Ureter (tissue), 1 donor: Measurements from ENCODE around the gene GPHA2. TPM values are rescaled to one million over a fixed set of nuclear protein-coding genes. Genes with fewer than 3 reads are reported as not detected.

Experiments
- DNase-seq: peaks from one replicate; pipeline ENCODE4 v3.0.0-alpha.2; 2020; ENCODE audit warnings: low spot score
- total RNA-seq: library from RNA; stranded (reverse); gene quantifications from one replicate; pipeline ENCODE4 v1.2.4, GENCODE V29; 2023
- donor health status: DM: yes; HTN: yes; CAD: no.

GPHA2 gene
- total RNA-seq, 1 donor from 2014 or later, result not detected

GRCh38 chr11:64891215-64891848 is 44.4 kb downstream of the GPHA2 start:
- no peak for DNase-seq

GRCh38 chr11:64890522-64890939 is 45.2 kb downstream of the GPHA2 start:
- DNase-seq, result no peak

DNA sequence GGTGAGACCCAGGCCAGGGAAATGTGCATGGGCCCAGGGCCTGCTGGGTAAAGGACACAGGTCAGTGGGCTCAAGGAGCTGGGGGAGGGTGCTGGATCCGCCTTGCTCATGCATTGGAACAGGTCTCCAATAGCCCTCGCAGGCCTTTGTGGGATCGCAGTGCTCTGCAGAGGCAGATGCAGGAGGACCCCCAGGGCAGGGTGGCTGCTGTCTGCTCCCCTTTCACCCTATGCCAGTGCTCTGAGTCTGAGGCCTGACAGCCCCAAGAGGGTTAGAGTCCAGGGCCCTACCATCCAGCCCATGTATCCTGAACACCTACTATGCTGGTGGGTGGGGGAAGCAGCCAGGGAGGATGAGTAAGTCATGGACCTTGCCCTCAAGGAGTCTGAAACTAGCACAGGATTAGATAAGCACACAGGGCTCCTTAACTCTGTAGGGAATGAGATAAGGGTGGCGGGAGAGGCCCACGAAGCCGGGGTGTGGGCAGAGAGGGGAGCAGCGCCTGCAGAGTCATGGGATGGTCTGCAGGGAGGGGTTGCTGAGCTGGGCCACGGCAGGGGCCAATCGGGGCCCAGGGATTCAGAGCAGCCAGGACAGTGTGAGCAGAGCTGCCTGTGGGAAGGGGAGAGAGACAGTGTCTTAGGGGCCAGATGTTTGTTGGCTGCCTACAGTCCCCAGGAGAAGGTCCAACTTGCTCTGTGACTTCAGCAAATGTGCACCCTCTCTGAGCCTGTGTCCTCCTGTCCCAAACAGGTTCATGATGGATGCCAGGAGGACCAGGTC is 46.8 kb downstream of the GPHA2 start:
- no peak for DNase-seq

- DNase-seq, result no peak
Measured at GRCh38 chr11:64888406-64888728, 47.3 kb downstream of the GPHA2 start.

DNA sequence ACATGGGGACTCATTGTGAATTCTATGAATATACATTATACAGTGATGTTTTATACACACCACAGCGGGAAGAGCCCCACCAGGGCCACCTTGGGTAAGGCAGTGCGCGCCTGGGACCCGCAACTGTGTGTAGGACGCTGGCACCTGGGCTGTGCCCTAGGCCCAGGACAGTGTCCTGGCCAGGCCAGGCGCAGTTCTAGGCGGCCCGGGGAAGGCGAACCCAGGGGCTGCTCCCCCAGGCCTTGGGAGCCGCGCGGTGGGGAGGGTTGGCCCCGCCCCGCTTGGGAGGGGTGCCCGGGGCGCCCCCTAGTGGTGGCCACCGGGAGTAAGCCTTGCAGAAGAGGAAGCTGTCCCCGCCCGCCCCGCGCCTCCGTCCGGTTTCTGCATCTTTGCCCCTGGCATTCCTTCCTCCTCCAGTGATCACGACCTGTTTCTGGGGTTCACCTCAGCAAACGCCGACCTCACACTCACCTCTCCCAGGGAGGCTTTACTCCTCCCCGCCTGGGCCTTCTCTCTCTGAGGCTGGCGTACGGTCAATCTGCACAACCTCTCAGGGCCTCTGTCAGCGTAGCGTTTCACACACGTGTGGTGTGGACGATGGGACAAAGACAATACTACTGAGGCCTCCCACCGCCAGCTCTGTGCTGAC is 47.8 kb downstream of the GPHA2 start:
- peak; percentile 81 for DNase-seq

- DNase-seq, result no peak
Measured at GRCh38 chr11:64887234-64887756, 48.4 kb downstream of the GPHA2 start.

DNA sequence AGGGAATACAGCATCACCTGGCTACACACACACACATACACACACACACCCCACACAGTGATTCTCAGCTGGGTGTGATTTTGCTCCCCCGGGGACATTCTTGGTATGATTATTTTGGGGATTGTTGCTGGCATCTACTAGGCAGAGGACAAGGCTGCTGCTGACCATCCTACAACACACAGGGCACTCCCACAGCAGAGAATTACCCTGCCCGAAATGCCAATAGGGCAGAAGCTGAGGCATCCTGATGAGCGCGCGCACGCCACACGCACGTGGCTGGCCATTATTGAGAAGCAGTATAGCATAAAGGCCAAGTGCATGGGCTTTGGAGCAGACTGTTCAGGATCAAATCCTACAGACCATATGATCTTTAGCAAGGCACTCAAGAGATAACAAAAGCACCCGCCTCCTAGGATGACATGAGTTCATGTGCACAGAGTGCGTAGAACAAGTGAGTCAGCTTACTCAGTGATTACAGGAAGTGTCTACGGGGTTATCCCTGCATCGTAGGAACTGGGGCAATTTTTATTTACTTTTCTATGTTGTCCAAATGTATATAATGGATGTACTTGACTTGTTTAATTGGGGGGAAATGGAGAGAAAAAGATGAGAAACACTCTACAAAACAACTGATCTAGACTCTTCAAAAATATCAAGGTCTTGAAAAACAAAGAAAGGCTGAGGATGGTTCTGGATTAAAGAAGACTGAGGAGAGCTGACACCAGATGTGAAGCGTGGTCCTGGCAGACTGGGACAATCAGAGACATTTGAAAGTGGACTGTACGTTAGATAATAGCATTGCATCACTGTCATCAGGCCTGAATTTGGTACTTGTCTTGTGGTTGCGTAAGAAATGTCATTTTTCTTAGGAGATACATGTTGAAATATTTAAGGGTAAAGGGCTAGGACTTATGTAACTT is 50.1 kb downstream of the GPHA2 start:
- no peak for DNase-seq

Other genes with a start within 250 kb of the GPHA2 start
- 11.6 TPM for gene NRXN2, start 212.7 kb downstream of the GPHA2 start, total RNA-seq
- 23.3 TPM for gene RASGRP2, start 191.8 kb downstream of the GPHA2 start, total RNA-seq
- 11.4 TPM for gene PYGM, start 175.9 kb downstream of the GPHA2 start, total RNA-seq
- 391 TPM for gene SF1, start 157.4 kb downstream of the GPHA2 start, total RNA-seq
- gene MAP4K2, start 132.7 kb downstream of the GPHA2 start, total RNA-seq, result 14.0 TPM
- 18.7 TPM for gene MEN1, start 125.3 kb downstream of the GPHA2 start, total RNA-seq
- gene CDC42BPG, start 91.2 kb downstream of the GPHA2 start, total RNA-seq, result 28.5 TPM
- gene EHD1, start 57.3 kb downstream of the GPHA2 start, total RNA-seq, result 47.3 TPM
- 27.9 TPM for gene ATG2A, start 18.7 kb downstream of the GPHA2 start, total RNA-seq
- 18.9 TPM for gene PPP2R5B, start 11.2 kb downstream of the GPHA2 start, total RNA-seq
- gene MAJIN, start 36.2 kb upstream of the GPHA2 start, total RNA-seq, result not detected
- 4.6 TPM for gene BATF2, start 61.1 kb upstream of the GPHA2 start, total RNA-seq
- gene ARL2, start 78.3 kb upstream of the GPHA2 start, total RNA-seq, result 78.1 TPM
- 17.6 TPM for gene SNX15, start 91.5 kb upstream of the GPHA2 start, total RNA-seq
- 4.5 TPM for gene SAC3D1, start 105.3 kb upstream of the GPHA2 start, total RNA-seq
- gene NAALADL1, start 122.7 kb upstream of the GPHA2 start, total RNA-seq, result 10.3 TPM
- 1.9 TPM for gene CDCA5, start 148.1 kb upstream of the GPHA2 start, total RNA-seq
- gene ZFPL1, start 148.3 kb upstream of the GPHA2 start, total RNA-seq, result 33.7 TPM
- gene VPS51, start 160.3 kb upstream of the GPHA2 start, total RNA-seq, result 131 TPM
- 37.5 TPM for gene TM7SF2, start 176.0 kb upstream of the GPHA2 start, total RNA-seq
- gene ZNHIT2, start 181.8 kb upstream of the GPHA2 start, total RNA-seq, result 13.7 TPM
- gene FAU, start 186.2 kb upstream of the GPHA2 start, total RNA-seq, result 999 TPM
- gene MRPL49, start 186.4 kb upstream of the GPHA2 start, total RNA-seq, result 49.8 TPM
- 76.2 TPM for gene SYVN1, start 198.6 kb upstream of the GPHA2 start, total RNA-seq
- not detected for gene SPDYC, start 234.3 kb upstream of the GPHA2 start, total RNA-seq
- gene CAPN1, start 246.0 kb upstream of the GPHA2 start, total RNA-seq, result 598 TPM